Ishikawa (cell line): ENCODE measurements around the gene ALDH3A2.

ENCODE experiments used
- CEBPB ChIP-seq: IDR thresholded peaks from 2 replicates; pipeline ENCODE4 v1.6.1; 2012
- CREB1 ChIP-seq: IDR thresholded peaks from 2 replicates; pipeline ENCODE4 v1.6.1; 2012; ENCODE audit warnings: low read depth
- EGR1 ChIP-seq: IDR thresholded peaks from 2 replicates; pipeline ENCODE4 v1.6.1; 2012
- EP300 ChIP-seq: IDR thresholded peaks from 2 replicates; pipeline ENCODE4 v1.6.1; 2012; ENCODE audit warnings: borderline replicate concordance
- FOXM1 ChIP-seq: IDR thresholded peaks from 2 replicates; pipeline ENCODE4 v1.6.1; 2012; ENCODE audit warnings: low read depth, borderline replicate concordance
- NFIC ChIP-seq: IDR thresholded peaks from 2 replicates; pipeline ENCODE4 v1.6.1; 2012
- RAD21 ChIP-seq: IDR thresholded peaks from 2 replicates; pipeline ENCODE4 v1.6.1; 2012; ENCODE audit warnings: low read depth
- REST ChIP-seq: IDR thresholded peaks from 2 replicates; pipeline ENCODE4 v1.6.1; 2012; ENCODE audit warnings: low read depth, mild to moderate bottlenecking
- TAF1 ChIP-seq: IDR thresholded peaks from 2 replicates; pipeline ENCODE4 v1.6.1; 2012; ENCODE audit warnings: low read depth, mild to moderate bottlenecking
- TCF12 ChIP-seq: IDR thresholded peaks from 2 replicates; pipeline ENCODE4 v1.6.1; 2012; ENCODE audit warnings: low read depth
- TEAD4 ChIP-seq: IDR thresholded peaks from 2 replicates; pipeline ENCODE4 v1.6.1; 2012
- USF1 ChIP-seq: IDR thresholded peaks from 2 replicates; pipeline ENCODE4 v1.6.1; 2012
- YY1 ChIP-seq: IDR thresholded peaks from 2 replicates; pipeline ENCODE4 v1.6.1; 2012; ENCODE audit warnings: low read depth
- ZBTB7A ChIP-seq: IDR thresholded peaks from 2 replicates; pipeline ENCODE4 v1.6.1; 2012; ENCODE audit warnings: low read depth
- TF ChIP-seq, protein P1 (sequence below): IDR thresholded peaks from 2 replicates; pipeline ENCODE4 v1.6.1; 2012

Gene ALDH3A2

DNA sequence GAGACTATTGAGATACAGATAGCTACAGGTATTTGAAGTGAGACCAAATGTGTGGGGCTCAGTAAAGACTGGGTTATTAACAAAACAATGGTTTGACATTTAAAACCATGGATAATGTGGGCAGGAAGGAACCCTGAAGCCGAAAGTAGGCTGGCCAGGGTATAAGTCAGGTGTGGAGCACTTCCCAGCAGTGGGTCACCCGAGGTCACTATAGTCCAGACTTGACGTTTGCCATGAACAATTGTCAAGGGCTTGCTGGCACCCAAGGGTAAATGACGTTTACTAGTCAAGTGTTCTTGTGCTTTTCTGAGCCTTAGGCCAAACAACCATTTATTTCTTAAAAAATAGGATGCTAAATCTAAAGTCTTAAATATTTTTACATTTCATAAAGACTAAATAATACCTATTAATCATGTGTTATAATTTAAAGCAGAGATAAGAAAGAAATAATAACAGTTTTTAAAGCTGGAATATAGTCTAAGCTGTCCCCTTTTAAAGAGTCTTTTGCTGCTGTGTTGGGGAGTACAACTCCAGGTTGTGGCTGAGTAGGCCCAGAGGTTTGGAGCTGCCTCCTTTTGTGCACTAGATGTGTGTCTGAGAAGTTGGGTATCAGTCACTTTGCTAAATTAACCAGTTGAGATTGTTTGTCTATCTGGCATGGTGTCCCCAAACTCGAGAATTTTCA, 15.7 kb downstream of the ALDH3A2 start:
- TF ChIP-seq EP300 (no peak), CREB1 (no peak), USF1 (no peak), NFIC (no peak), YY1 (no peak), TAF1 (no peak), CEBPB (no peak), RAD21 (no peak; the same call in 1 of the 2 replicates), FOXM1 (no peak), EGR1 (no peak), TCF12 (no peak)

- TF ChIP-seq EGR1 = no peak
- TF ChIP-seq TEAD4 = no peak
- TF ChIP-seq TCF12 = no peak
- no peak for TF ChIP-seq USF1
- no peak for TF ChIP-seq TAF1
- no peak for TF ChIP-seq YY1
- TF ChIP-seq CREB1 = no peak
- TF ChIP-seq FOXM1 = no peak
- no peak for TF ChIP-seq ZBTB7A
- no peak for TF ChIP-seq EP300
- no peak for TF ChIP-seq CEBPB
- no peak for TF ChIP-seq RAD21
- no peak for TF ChIP-seq NFIC
- TF ChIP-seq, protein P1, sequence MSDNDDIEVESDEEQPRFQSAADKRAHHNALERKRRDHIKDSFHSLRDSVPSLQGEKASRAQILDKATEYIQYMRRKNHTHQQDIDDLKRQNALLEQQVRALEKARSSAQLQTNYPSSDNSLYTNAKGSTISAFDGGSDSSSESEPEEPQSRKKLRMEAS = no peak
- TF ChIP-seq REST = no peak
These were observed 16.2 kb downstream of the ALDH3A2 start for GRCh38 chr17:19664821-19665181.

GRCh38 chr17:19670908-19671307, 22.4 kb downstream of the ALDH3A2 start:
- TF ChIP-seq TCF12 (no peak), EP300 (no peak), RAD21 (no peak), REST (no peak), NFIC (no peak), YY1 (no peak), TEAD4 (no peak), CEBPB (no peak)

- no peak for TF ChIP-seq NFIC
- TF ChIP-seq RAD21 = no peak
- no peak for TF ChIP-seq YY1
- no peak for TF ChIP-seq ZBTB7A
- no peak for TF ChIP-seq EP300
- no peak for TF ChIP-seq REST
- TF ChIP-seq USF1 = no peak
These were observed 22.9 kb downstream of the ALDH3A2 start for GRCh38 chr17:19671433-19671832.
